Adrenal gland (tissue), 12 donors: Measurements from ENCODE around the gene TBC1D1. TPM values are rescaled to one million over a fixed set of nuclear protein-coding genes. Genes with fewer than 3 reads are reported as not detected.
A peak's percentile ranks its signal among the peaks of the same experiment; 100 is the strongest.

Experiments
- DNase-seq, 7 donors: peaks; one replicate each; pipeline ENCODE4 v3.0.0-alpha.2; 2019 to 2020
- H3K27ac ChIP-seq, 5 donors: fragments of 200-600 bp; sonication (generic) in 4 of 5; 1 replicate in 3 of 5; 2 replicates in 2 of 5; pipeline versions ENCODE4 v1.5.1 to v1.8.0; 2016 to 2020; ENCODE audit warnings: mild to moderate bottlenecking in 1 of 5
- H3K27me3 ChIP-seq: fragments of 200-600 bp; 2 replicates; pipeline ENCODE4 v1.8.0; 2021
- H3K36me3 ChIP-seq, 2 donors: fragments of 200-600 bp; replicated peaks in 1 of 2; 1 replicate in 1 of 2; 2 replicates in 1 of 2; pipeline versions ENCODE4 v1.5.1 to v1.8.0; 2018 to 2022
- H3K4me1 ChIP-seq, 2 donors: fragments of 200-600 bp; replicated peaks in 1 of 2; 1 replicate in 1 of 2; 2 replicates in 1 of 2; pipeline versions ENCODE4 v1.5.1 to v1.8.0; 2018 to 2021
- H3K4me3 ChIP-seq, 4 donors: fragments of 200-600 bp; sonication (generic) in 3 of 4; one replicate each; pipeline ENCODE4 v1.5.1; 2016 to 2018
- H3K9me3 ChIP-seq, 3 donors: fragments of 200-600 bp; sonication (generic) in 1 of 3; replicated peaks in 1 of 3; 1 replicate in 2 of 3; 2 replicates in 1 of 3; pipeline versions ENCODE4 v1.5.1 to v1.8.0; 2016 to 2021
- POLR2A ChIP-seq, 2 donors: fragments of 450-650 bp; IDR thresholded peaks; one replicate each; pipeline ENCODE4 v1.6.1; 2017; ENCODE audit warnings: antibody characterized with exemption in 2 of 2, mild to moderate bottlenecking in 2 of 2, moderate library complexity in 1 of 2
- WGBS, 4 donors: extraction: QIAGEN DNeasy Blood & Tissue Kit in 2 of 4; methylation state at CpG; one replicate each; pipeline versions ENCODE4 v1.1.5 to v1.1.7; 2013 to 2017; 5-methylcytosine and 5-hydroxymethylcytosine counted together
- intact Hi-C, 2 donors: fragments of 100-400 bp; cut with DNase I; formaldehyde crosslinking; loops; one replicate each; pipeline versions ENCODE4 v1.14.1 to v1.15.0; 2022 to 2023
- polyA plus RNA-seq, 3 donors: library from polyadenylated mRNA; stranded (reverse); fragments of 200-250 nt in 2 of 3; fragments of 350-450 nt in 1 of 3; fragmentation: Illumina TruSeq in 1 of 3; extraction: RNeasy Lipid Tissue Mini Kit (QIAGEN cat#74804) in 1 of 3; gene quantifications; one replicate each; pipeline ENCODE4 v1.2.3, GENCODE V29; 2013 to 2014
- total RNA-seq, 9 donors: library from RNA; depleted of rRNA in 4 of 9; stranded (reverse); fragments of >200 nt in 4 of 9; fragments of 120-200 nt in 1 of 9; fragmentation: NEBNext Ultra II Directional in 1 of 9; extraction: Animal tissue kit (Norgen Biotek cat#: 25700) in 1 of 9; gene quantifications; one replicate each; pipeline versions ENCODE4 v1.1.0 to v1.2.4, GENCODE V29; 2013 to 2023
- TF ChIP-seq, protein P1 (sequence below), 6 experiments: fragments of 450-650 bp in 4 of 6; fragments of 200-600 bp in 2 of 6; sonication (generic) in 1 of 6; IDR thresholded peaks; 1 replicate in 5 of 6; 2 replicates in 1 of 6; pipeline versions ENCODE4 v1.5.1 to v1.8.0; 2016 to 2021; ENCODE audit warnings: antibody characterized with exemption in 6 of 6, mild to moderate bottlenecking in 2 of 6, moderate library complexity in 1 of 6
- donor health status: healthy with polysubstance abuse.
- donor health status: Bipolar disorder and iron deficiency.
- donor health status: DM: yes; HTN: yes; CAD: no.
- donor health status: DM: no; HTN: no; CAD: no.
- donor health status: DM: no; HTN: no; CAD: no.
- donor health status: DM: yes; HTN: yes; CAD: no.

Gene TBC1D1
- total and polyA plus RNA-seq, 12 donors = 16.3 to 77.3 (median 25.7) TPM

DNA sequence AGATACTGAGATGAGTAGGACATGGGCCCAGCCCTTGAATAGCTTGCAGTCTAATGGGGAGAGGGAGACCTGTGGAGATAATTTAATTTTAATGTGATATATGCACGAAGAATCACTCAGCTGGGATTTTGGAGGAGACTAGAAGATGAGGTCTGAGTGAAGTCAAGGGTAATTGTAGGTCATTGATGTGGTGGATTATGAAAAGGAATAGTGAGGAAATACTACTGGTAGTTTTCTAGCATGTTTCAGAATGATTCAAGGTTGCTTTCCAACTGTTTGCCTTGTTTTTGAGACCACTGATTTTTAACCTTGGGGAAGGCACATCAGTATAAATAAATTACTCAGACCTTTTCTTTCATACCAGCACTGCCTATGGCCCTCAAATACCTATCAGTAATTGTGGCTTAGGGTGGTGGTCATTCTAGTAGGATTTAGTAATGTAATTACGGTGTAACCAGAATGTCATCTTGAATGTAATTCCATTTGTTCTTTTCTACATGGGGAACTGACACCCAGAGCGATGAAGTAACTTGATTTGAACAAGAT is 94.9 kb downstream of the TBC1D1 start:
- intact Hi-C loops = no loop called here
- 60 to 80% (median 75%) methylated on average over 3 of the region's 3 CpGs for WGBS, 4 donors
- DNase-seq = no peak
- H3K4me3 ChIP-seq = no peak overlapping the region
- peaks cover 0 to 6% of the 10 kb centered on the region in 2 donors for H3K4me1 ChIP-seq
- H3K36me3 ChIP-seq = no peaks in the 10 kb centered on the region
- no peak for TF ChIP-seq POLR2A (IDR thresholded peaks at IDR 0.05)
- TF ChIP-seq, protein P1, sequence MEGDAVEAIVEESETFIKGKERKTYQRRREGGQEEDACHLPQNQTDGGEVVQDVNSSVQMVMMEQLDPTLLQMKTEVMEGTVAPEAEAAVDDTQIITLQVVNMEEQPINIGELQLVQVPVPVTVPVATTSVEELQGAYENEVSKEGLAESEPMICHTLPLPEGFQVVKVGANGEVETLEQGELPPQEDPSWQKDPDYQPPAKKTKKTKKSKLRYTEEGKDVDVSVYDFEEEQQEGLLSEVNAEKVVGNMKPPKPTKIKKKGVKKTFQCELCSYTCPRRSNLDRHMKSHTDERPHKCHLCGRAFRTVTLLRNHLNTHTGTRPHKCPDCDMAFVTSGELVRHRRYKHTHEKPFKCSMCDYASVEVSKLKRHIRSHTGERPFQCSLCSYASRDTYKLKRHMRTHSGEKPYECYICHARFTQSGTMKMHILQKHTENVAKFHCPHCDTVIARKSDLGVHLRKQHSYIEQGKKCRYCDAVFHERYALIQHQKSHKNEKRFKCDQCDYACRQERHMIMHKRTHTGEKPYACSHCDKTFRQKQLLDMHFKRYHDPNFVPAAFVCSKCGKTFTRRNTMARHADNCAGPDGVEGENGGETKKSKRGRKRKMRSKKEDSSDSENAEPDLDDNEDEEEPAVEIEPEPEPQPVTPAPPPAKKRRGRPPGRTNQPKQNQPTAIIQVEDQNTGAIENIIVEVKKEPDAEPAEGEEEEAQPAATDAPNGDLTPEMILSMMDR (IDR thresholded peaks at IDR 0.05) = no peak
- H3K27me3 ChIP-seq = no peaks in the 10 kb centered on the region
- H3K27ac ChIP-seq = no peak overlapping the region
- H3K9me3 ChIP-seq = no peaks in the 10 kb centered on the region

DNA sequence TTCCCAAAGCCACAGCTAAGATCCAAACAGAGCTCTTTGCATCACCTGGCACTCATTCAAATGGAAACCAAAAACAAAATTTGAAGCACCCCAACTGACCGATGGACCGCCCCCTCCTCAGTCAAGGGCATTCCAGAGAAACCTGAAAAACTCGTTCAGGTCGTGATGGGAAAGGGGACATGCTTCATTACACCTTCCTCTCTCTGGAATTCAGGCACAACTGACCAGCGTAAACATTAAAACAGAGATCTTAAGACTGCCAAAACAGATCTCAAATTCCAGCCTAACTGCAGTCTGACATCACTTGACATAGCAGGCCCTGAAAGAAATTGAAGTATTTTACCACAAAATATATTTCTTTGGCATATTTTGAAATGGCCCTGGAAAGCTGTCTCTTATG is 97.8 kb downstream of the TBC1D1 start:
- no peak overlapping the region for H3K27ac ChIP-seq
- H3K27me3 ChIP-seq = no peaks in the 10 kb centered on the region
- no peak for DNase-seq
- intact Hi-C loops = no loop called here
- no peaks in the 10 kb centered on the region for H3K4me1 ChIP-seq
- no peak for TF ChIP-seq POLR2A (IDR thresholded peaks at IDR 0.05)
- TF ChIP-seq, protein P1 (IDR thresholded peaks at IDR 0.05) = no peak
- no peaks in the 10 kb centered on the region for H3K9me3 ChIP-seq
- H3K36me3 ChIP-seq = no peaks in the 10 kb centered on the region
- 86 to 92% (median 89%) methylated on average over 5 of the region's 5 CpGs for WGBS, 4 donors
- no peak overlapping the region for H3K4me3 ChIP-seq

DNA sequence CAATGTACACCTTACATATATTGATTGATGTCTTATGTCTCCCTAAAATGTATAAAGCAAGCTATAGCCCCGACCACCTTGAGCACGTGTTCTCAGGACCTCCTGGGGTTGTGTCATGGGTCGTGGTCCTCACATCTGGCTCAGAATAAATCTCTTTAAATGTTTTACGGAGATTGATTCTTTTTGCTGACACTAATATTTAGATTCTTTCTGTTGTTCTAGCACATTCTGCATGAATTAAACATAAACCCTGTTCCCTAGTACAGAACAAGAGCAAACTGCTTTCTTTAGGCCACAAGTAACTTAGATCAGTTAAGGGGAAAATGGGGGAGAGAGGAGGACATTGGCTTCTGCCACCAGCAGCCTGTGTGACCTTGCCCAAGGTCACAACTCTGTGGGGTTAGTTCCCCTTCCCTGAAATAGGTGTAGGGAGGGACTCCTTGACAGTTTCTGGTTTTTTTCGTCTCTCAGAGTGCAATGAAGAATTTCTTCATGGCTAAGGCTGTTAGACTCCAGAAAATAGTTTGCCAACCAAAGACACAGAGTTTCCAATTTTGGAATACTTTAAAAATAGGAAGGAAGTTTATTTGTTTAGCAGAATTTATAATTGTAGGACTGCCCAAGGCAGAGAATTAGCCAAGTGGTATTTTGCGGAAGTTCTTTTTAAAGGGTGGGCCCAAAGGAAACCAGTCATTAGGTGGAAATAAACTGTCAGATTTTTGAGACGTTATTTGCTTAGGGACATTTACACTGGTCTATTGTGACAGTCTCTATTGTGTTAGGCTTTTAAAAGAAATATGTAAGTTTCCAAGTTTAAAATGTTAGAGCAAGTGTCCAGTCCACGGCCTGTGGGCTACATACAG is 98.7 kb downstream of the TBC1D1 start:
- intact Hi-C loops = no loop called here

DNA sequence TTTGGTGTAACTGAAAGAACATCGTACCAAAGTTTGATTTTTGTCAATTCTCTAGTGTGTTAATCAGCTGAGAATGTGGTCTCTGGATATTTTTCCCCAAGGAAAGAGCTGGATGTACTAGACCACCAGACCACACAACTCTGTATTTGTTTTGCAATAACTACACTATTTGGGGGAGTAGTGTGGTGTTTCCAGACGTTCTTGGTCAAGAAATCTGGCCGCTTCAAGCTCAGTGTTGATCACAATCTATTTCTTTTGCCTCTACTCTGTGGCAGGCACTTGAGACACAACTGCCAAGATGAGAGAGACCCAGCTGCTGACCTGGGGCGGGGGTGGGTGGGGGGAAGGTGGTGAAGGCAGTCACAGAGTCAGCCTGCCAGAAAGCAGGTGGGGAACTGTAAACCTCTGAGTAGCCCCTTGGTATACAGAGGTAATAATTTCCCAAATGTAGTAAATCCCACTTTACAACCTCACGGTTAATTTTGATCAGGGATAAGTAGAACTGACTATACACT is 99.9 kb downstream of the TBC1D1 start:
- Histone ChIP-seq H3K27ac (peak overlapping the region in 2 of 5 donors; percentile 23 to 32), H3K27me3 (no peaks in the 10 kb centered on the region), H3K4me1 (peaks cover 0 to 9% of the 10 kb centered on the region in 2 donors), H3K36me3 (no peaks in the 10 kb centered on the region), H3K4me3 (no peak overlapping the region), H3K9me3 (no peaks in the 10 kb centered on the region)
- TF ChIP-seq, protein P1 (IDR thresholded peaks at IDR 0.05) = no peak
- no peak for TF ChIP-seq POLR2A (IDR thresholded peaks at IDR 0.05)
- WGBS, 4 donors = 86 to 91% (median 90%) methylated on average over 5 of the region's 5 CpGs
- intact Hi-C loops = no loop called here
- DNase-seq = no peak

More for the DNA sequence above, 98.7 kb downstream of the TBC1D1 start:
- no peaks in the 10 kb centered on the region for H3K36me3 ChIP-seq
- WGBS, 4 donors = 65 to 75% (median 71%) methylated on average over 8 of the region's 8 CpGs
- H3K27me3 ChIP-seq = no peaks in the 10 kb centered on the region
- DNase-seq = no peak
- no peak overlapping the region for H3K4me3 ChIP-seq
- H3K4me1 ChIP-seq = peaks cover 0 to 4% of the 10 kb centered on the region in 2 donors
- no peaks in the 10 kb centered on the region for H3K9me3 ChIP-seq
- no peak for TF ChIP-seq POLR2A (IDR thresholded peaks at IDR 0.05)
- TF ChIP-seq, protein P1 (IDR thresholded peaks at IDR 0.05) = no peak
- H3K27ac ChIP-seq = peak overlapping the region in 2 of 5 donors; percentile 48 to 53
